ENCODE results near the gene RPS6KA2. TPM values are rescaled to one million over a fixed set of nuclear protein-coding genes. Genes with fewer than 3 reads are reported as not detected.
A peak's percentile ranks its signal among the peaks of the same experiment; 100 is the strongest.
"Not testable (repeated sequence)": the region's sequence is repeated elsewhere in the genome, so short reads cannot be mapped to it uniquely, and the experiment has no call there.

RPS6KA2 gene
- total RNA-seq, 4 donors from 2014 or later = 12.1 to 116 (median 26.4) TPM

DNA sequence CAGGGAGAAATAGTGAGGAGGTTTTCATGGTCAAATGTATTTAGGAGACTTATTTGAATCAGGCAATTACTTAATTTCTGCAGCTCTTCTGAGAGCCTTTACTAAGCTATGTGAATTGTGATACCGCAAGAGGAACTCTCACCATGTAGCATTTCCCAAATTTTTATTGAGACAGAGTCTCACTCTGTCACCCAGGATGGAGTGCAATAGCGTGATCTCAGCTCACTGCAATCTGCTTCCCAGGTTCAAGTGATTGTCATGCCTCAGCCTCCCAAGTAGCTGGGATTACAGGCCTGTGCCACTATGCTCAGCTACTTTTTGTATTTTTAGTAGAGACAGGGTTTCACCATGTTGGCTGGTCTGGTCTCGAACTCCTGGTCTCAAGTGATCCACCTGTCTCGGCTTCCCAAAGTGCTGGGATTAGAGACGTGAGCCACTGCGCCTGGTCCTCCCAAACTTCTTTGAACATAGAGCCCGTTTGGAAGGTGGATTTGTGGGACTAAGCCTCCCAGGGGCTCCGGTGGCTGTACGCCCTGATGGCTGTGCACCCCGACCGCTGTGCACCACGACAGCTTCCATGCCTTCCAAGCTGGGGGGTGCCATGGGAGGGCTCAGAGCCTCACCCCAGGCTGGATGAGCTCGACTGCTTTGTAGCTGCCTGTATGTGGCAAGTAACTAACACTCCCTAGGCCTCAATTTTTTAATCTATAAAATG is 238.6 kb downstream of the RPS6KA2 start:
- TF ChIP-seq, protein P1, sequence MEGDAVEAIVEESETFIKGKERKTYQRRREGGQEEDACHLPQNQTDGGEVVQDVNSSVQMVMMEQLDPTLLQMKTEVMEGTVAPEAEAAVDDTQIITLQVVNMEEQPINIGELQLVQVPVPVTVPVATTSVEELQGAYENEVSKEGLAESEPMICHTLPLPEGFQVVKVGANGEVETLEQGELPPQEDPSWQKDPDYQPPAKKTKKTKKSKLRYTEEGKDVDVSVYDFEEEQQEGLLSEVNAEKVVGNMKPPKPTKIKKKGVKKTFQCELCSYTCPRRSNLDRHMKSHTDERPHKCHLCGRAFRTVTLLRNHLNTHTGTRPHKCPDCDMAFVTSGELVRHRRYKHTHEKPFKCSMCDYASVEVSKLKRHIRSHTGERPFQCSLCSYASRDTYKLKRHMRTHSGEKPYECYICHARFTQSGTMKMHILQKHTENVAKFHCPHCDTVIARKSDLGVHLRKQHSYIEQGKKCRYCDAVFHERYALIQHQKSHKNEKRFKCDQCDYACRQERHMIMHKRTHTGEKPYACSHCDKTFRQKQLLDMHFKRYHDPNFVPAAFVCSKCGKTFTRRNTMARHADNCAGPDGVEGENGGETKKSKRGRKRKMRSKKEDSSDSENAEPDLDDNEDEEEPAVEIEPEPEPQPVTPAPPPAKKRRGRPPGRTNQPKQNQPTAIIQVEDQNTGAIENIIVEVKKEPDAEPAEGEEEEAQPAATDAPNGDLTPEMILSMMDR (IDR thresholded peaks at IDR 0.05) = no peak
- TF ChIP-seq POLR2A (IDR thresholded peaks at IDR 0.05) = no peak
- H3K27ac ChIP-seq = no peak overlapping the region
- no peaks in the 10 kb centered on the region for H3K27me3 ChIP-seq
- H3K9me3 ChIP-seq = no peaks in the 10 kb centered on the region
- H3K36me3 ChIP-seq = no peaks in the 10 kb centered on the region
- DNase-seq = no peak
- H3K4me3 ChIP-seq = no peak overlapping the region
- H3K4me1 ChIP-seq = peaks cover 0 to 4% (median 0%) of the 10 kb centered on the region in 4 donors

DNA sequence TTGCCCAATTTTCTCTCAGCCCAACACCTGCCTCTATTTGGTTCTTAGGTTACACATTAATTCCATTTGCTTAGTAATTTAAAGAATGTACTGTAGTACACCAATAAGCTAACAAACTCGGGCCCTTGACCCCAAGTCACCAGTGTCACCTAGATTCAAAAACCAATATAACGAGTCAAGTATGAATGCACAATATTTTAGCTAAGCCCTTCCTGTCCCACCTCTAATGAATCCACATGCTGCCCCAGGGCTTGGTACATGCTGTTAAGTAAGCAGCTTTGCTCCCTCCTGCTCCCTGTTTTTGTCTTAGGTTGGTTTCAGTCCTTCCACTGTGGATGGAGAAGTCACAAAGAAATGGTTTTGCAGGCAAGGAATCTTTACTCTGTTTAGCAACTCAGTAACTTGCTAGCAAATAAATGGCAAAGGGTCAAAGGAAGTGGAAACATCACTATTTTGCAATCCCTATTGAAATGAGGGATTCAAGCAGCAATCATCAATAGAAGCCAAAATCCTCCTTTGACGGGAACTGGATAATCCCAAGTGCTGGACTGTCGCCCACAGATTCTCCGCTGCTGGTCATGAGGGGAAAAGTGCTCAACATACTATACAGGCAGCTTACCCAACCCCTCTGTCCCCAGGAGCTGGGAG is 239.3 kb downstream of the RPS6KA2 start:
- Histone ChIP-seq H3K27ac (no peak overlapping the region), H3K27me3 (no peaks in the 10 kb centered on the region), H3K4me3 (no peak overlapping the region), H3K9me3 (no peaks in the 10 kb centered on the region), H3K36me3 (no peaks in the 10 kb centered on the region), H3K4me1 (peaks cover 0 to 5% (median 0%) of the 10 kb centered on the region in 4 donors)
- no peak for DNase-seq
- TF ChIP-seq POLR2A (IDR thresholded peaks at IDR 0.05) = no peak
- TF ChIP-seq, protein P1 (IDR thresholded peaks at IDR 0.05) = no peak

DNA sequence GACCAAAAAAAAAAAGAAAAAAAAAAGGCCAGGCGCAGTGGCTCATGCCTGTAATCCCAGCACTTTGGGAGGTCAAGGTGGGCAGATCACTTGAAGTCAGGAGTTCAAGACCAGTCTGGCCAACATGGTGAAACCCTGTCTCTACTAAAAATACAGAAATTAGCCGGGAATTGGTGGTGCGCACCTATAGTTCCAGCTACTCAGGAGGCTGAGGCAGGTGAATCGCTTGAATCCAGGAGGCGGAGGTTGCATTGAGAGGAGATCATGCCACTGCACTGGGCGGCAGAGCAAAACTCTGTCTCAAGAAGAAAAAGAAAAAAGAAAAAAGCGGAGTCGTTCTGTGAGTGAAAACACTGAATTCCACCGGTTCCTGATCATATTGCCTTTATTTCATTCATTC is 240.0 kb downstream of the RPS6KA2 start:
- not testable (repeated sequence) for H3K4me3 ChIP-seq, H3K9me3 ChIP-seq, H3K4me1 ChIP-seq, H3K27me3 ChIP-seq, DNase-seq, H3K27ac ChIP-seq, H3K36me3 ChIP-seq

DNA sequence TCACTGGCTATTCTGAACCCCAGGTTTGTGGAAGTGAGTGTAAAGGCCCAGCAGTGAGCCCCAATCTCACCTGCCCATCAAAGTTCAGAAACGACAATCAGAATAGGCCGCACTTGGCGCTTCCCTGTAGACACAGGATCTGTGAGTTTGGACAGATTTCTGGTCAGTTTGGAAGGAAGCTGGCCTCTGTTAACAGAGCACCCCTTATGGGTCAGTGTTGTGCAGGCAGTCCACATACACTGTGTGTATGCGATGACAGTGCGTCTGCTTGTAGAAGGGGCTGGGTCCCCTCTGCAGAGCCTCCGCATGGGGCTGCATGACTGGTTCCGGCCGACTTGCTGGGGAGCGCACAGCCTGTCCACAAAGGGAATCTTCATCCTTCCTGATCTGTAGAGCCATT is 240.9 kb downstream of the RPS6KA2 start:
- H3K9me3 ChIP-seq = no peaks in the 10 kb centered on the region
- no peak for DNase-seq
- H3K4me1 ChIP-seq = peaks cover 0 to 9% (median 0%) of the 10 kb centered on the region in 4 donors
- H3K27ac ChIP-seq = no peak overlapping the region
- no peak overlapping the region for H3K4me3 ChIP-seq
- H3K36me3 ChIP-seq = no peaks in the 10 kb centered on the region
- no peaks in the 10 kb centered on the region for H3K27me3 ChIP-seq
- TF ChIP-seq, protein P1 (IDR thresholded peaks at IDR 0.05) = no peak
- TF ChIP-seq POLR2A (IDR thresholded peaks at IDR 0.05) = no peak

DNA sequence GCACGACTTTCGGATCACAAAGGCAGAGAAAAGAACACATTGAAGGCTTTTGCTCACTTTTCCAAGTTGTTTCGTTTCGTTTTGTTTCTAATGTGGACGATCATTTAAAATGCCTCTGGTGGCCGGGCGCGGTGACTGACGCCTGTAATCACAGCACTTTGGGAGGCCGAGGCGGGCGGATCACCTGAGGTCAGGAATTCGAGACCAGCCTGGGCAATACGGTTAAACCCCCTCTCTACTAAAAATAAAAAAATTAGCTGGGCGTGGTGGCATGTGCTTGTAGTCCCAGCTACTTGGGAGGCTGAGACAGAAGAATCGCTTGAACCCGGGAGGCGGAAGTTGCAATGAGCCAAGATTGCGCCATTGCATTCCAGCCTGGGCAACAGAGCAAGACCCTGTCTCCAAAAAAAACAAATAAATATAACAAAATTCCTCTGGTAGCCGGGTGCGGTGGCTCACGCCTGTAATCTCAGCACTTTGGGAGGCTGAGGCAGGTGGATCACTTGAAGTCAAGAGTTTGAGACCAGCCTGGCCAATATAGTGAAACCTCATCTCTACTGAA is 243.2 kb downstream of the RPS6KA2 start:
- Histone ChIP-seq H3K27ac (peak overlapping the region; percentile 95 to 96 (median 96)), H3K4me3 (peak overlapping the region; percentile 82 to 98 (median 91))
- H3K9me3 ChIP-seq, H3K36me3 ChIP-seq, H3K27me3 ChIP-seq, H3K4me1 ChIP-seq: not testable (repeated sequence)
- peak; percentile 44 to 71 (median 67) for DNase-seq
- TF ChIP-seq, protein P1 (IDR thresholded peaks at IDR 0.05) = peak in 4 of 6 experiments; percentile 24 to 61 (median 55)

Measured in Peyer's patch (tissue), 4 donors.